DND-41 (cell line): ENCODE data around the gene COG5.

Experiments
- EZH2 ChIP-seq: IDR thresholded peaks from 3 replicates; pipeline ENCODE4 v1.6.1; 2012; ENCODE audit warnings: borderline replicate concordance, low read depth, mild to moderate bottlenecking, moderate library complexity, low read length, inconsistent platforms; ENCODE audit not compliant: severe bottlenecking
- TF ChIP-seq, protein P1 (sequence below): IDR thresholded peaks from 2 replicates; pipeline ENCODE4 v1.5.1; 2012; ENCODE audit warnings: borderline replicate concordance, low read length, moderate library complexity, mild to moderate bottlenecking; ENCODE audit not compliant: poor library complexity, severe bottlenecking; ENCODE audit errors: extremely low read depth

DNA sequence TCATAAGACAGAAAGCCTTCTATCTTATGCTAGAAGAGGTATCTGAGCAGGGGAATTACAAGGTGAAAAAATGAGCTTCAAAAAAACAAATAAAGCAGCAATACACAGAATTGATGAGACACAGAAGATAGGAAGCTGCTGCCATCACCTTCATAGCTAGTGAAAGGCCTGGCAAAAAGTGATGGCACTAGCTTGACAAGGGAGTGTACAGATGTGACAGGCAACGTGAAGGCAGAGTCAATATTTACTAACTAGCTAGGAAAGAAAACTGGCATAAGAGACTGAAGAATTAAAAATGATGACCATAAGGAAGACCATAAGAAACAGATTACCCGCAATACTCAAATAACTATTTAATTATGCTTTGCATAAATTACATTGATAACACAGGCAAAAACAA lies 84.4 kb downstream of the COG5 start:
- TF ChIP-seq, protein P1, sequence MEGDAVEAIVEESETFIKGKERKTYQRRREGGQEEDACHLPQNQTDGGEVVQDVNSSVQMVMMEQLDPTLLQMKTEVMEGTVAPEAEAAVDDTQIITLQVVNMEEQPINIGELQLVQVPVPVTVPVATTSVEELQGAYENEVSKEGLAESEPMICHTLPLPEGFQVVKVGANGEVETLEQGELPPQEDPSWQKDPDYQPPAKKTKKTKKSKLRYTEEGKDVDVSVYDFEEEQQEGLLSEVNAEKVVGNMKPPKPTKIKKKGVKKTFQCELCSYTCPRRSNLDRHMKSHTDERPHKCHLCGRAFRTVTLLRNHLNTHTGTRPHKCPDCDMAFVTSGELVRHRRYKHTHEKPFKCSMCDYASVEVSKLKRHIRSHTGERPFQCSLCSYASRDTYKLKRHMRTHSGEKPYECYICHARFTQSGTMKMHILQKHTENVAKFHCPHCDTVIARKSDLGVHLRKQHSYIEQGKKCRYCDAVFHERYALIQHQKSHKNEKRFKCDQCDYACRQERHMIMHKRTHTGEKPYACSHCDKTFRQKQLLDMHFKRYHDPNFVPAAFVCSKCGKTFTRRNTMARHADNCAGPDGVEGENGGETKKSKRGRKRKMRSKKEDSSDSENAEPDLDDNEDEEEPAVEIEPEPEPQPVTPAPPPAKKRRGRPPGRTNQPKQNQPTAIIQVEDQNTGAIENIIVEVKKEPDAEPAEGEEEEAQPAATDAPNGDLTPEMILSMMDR, result no peak
- no peak for TF ChIP-seq EZH2
